ENCODE data around the gene TBC1D22A. TPM values are rescaled to one million over a fixed set of nuclear protein-coding genes. Genes with fewer than 3 reads are reported as not detected.

Gene TBC1D22A
- total RNA-seq, 2 donors from 2014 or later: 31.9 to 43.4 TPM

DNA sequence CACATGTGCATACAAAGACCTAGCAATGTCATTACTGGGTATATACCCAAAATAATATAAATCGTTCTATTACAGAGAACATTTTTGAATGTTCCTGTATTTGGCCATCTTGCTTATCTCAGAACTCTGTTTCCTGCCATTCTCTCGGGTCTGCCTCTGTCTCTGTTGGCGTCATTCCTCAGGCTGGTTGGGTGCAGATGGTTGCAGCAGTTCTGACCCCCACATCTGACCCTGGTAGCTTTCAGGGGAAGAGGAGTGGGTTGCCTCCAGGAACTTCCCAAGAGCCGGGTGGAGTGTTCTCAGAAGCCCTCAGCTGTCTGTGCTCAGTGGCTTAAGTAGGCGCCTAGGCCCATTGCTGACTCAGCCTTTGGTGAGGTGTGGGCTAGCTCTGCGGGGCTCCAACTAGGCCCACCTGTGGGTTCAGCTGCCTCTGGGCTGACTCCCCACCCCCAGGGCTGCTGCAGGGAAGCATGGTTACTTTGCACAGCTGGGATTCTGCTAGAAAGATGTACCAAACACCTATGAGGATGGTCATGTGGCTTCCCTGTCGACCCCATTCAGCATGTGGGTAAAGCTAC, 114.0 kb downstream of the TBC1D22A start:
- Mint-ChIP-seq H3K36me3 (peaks cover 4% of the 10 kb centered on the region), H3K27me3 (no peaks in the 10 kb centered on the region), H3K27ac (no peak overlapping the region), H3K4me1 (ENCODE audit: low read depth in 2 of 2) (peaks cover 32 to 51% of the 10 kb centered on the region in 2 donors), H3K4me3 (no peak overlapping the region), H3K9me3 (no peaks in the 10 kb centered on the region)
- DNase-seq (ENCODE audit: low spot score) (no peak), ATAC-seq (no peak)

DNA sequence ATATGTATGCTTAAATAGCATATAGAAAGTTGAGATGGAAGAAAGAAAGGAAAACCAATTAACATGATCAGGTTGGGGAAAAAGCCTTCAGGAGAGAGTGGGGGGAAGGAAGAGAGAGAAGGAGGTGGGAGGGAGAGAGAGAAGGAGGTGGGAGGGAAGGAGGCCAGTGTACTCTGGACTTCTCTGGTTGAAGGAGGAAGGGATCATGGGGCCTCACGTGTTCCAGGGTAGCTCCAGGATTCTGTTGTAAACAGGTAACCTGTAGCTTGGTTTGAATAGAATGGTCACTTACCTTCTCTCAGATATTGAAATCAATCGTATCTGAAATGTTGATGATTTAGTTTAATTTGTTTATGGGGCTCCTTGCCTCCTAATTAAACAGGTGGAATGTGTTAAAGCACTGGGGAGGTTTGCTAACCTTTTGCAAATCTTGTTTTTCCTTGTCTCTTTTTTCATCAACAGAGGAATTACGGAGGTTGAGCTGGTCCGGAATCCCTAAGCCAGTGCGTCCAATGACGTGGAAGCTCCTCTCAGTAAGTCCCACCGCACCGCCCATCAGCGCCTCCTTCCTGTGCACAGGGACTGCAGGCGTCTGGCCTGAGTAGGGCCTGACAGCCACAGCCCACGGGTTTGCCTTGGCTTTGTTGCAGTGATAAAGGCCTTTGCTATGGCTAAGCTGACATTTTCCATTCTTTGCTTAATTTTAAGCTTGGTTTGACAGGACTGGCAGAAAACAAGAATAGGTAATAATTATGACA, 115.9 kb downstream of the TBC1D22A start:
- ATAC-seq: no peak
- Mint-ChIP-seq H3K4me3 (no peak overlapping the region), H3K27ac (peak overlapping the region in 1 of 2 donors; percentile 82), H3K27me3 (no peaks in the 10 kb centered on the region), H3K36me3 (no peaks in the 10 kb centered on the region), H3K4me1 (ENCODE audit: low read depth in 2 of 2) (peaks cover 28 to 61% of the 10 kb centered on the region in 2 donors), H3K9me3 (no peaks in the 10 kb centered on the region)
- no peak for DNase-seq (ENCODE audit: low spot score)

DNA sequence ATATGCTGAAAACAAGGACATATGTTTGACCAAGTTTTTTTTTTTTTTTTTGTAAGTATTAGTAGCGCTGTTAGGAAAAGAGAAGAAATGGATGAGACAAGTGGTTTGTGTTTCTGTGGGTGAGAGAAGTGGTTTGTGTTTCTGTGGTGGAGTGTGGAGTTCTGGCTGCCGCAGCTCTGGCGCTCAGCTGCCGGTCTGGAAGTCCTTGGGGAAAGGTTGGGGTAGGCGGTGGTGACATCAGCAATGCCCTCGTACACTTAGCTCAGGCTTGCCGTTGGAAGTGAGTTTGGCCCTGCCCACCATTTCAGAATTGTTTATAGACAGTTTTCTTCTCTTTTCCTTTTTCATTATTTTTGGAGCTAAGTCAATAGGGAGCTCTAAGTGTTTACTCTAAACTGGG, 116.6 kb downstream of the TBC1D22A start:
- H3K9me3 Mint-ChIP-seq: no peaks in the 10 kb centered on the region
- peaks cover 32 to 64% of the 10 kb centered on the region in 2 donors for H3K4me1 Mint-ChIP-seq (ENCODE audit: low read depth in 2 of 2)
- ATAC-seq (no peak), DNase-seq (ENCODE audit: low spot score) (no peak)
- no peaks in the 10 kb centered on the region for H3K27me3 Mint-ChIP-seq
- peak overlapping the region in 1 of 2 donors; percentile 17 for H3K27ac Mint-ChIP-seq
- H3K4me3 Mint-ChIP-seq: no peak overlapping the region
- no peaks in the 10 kb centered on the region for H3K36me3 Mint-ChIP-seq

DNA sequence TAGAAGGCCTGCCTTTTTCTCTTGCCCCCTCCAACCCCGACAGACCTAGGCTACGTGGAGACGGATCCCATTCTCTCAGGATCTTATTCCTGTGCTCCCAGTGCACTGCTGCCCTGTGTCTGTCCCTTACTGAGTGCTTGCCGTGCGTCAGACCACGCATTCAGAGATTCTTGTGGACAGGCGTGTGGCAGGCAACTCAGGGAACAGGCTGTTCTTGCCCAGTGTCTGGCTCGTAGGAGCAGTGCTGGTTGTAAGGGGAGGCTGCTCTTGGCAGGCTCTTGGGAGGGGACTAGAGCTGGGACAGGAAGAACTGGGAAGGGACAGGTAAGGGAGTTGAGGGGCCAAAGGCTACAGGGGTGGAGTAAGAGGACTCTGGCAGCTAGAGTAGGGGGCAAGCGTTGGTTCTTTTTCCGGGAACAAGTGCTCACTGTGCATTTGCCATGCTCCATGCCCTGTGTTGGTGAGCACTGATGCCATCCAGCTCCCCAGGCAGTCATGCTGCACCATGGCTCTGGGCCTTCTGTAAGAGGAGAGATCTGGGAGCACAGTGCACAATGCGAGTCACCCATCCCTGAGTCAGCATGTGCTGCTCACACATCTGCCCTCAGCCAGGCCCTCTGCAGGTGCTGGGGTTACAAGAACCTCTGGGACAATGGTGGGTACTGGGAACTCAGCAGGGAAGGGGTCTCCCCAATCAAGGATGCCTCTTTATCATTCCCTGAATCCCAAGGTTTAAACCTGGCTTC, 119.1 kb downstream of the TBC1D22A start:
- DNase-seq (ENCODE audit: low spot score): no peak
- no peak overlapping the region for H3K4me3 Mint-ChIP-seq
- H3K27me3 Mint-ChIP-seq: no peaks in the 10 kb centered on the region
- H3K27ac Mint-ChIP-seq: peak overlapping the region in 1 of 2 donors; percentile 43
- ATAC-seq: no peak
- H3K4me1 Mint-ChIP-seq (ENCODE audit: low read depth in 2 of 2): peaks cover 34 to 58% of the 10 kb centered on the region in 2 donors
- H3K36me3 Mint-ChIP-seq: no peaks in the 10 kb centered on the region
- no peaks in the 10 kb centered on the region for H3K9me3 Mint-ChIP-seq

DNA sequence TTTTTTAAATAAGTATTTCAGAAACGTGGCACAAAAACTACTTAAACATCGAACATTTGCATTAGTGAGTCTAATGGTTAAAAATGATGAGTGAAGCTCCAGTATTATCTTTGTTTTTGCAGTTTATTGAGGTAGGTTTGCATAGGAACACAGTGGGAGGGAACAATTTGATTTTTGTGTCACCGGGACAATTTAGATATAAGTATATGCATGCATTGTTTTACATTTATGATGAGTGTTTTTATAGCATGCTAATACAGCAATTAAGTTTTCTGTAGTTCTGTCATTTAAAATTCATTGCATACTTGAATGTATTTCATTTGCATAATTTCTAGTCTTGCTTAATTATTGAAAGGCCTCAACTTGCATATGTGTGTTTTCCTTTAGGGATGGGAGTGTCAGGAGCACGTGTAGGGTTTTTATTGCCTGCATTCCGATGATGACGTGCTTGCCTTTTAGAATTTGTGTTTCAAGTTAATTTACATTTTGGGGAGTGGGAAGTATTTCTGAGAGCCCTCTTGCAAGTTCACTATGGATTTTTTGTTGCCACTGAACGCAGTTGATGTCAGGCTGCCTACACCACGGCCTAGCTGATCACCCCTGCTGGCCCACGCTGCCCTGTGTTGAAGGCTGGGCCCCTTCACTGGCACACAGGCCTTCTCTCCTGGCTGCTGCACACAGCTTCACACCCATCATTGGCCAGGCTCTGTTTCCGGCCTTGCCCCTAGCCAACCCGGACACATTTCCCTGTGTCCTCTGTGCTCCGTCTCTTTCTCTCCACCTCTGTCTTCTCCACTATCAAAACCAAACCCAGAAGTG, 120.9 kb downstream of the TBC1D22A start:
- Mint-ChIP-seq H3K36me3 (no peaks in the 10 kb centered on the region), H3K9me3 (no peaks in the 10 kb centered on the region), H3K4me1 (ENCODE audit: low read depth in 2 of 2) (peaks cover 28 to 50% of the 10 kb centered on the region in 2 donors), H3K4me3 (no peak overlapping the region), H3K27ac (no peak overlapping the region), H3K27me3 (no peaks in the 10 kb centered on the region)
- DNase-seq (ENCODE audit: low spot score) (no peak), ATAC-seq (no peak)

DNA sequence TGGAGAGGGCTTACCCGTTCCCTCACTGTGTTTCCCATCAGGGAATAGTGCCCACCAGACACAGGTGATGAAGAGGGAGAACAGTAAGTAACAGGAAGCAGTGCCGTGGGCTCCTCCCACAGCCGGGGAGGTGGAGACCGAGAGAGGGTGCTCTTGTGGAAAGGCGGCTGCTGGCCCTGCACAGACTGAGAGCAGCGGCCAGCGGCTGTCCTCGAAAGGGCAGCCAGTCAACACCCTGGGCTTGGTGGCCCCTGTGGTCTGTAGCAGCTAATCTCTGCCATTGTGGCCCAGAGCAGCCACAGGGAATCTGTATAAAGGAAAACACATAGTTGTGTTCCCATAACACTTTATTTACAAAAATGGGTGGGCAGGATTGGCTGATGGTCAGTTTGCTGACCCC, 121.9 kb downstream of the TBC1D22A start:
- H3K4me3 Mint-ChIP-seq: no peak overlapping the region
- H3K4me1 Mint-ChIP-seq (ENCODE audit: low read depth in 2 of 2): peaks cover 19 to 46% of the 10 kb centered on the region in 2 donors
- no peaks in the 10 kb centered on the region for H3K27me3 Mint-ChIP-seq
- no peaks in the 10 kb centered on the region for H3K9me3 Mint-ChIP-seq
- no peaks in the 10 kb centered on the region for H3K36me3 Mint-ChIP-seq
- H3K27ac Mint-ChIP-seq: no peak overlapping the region
- DNase-seq (ENCODE audit: low spot score): no peak
- no peak for ATAC-seq

DNA sequence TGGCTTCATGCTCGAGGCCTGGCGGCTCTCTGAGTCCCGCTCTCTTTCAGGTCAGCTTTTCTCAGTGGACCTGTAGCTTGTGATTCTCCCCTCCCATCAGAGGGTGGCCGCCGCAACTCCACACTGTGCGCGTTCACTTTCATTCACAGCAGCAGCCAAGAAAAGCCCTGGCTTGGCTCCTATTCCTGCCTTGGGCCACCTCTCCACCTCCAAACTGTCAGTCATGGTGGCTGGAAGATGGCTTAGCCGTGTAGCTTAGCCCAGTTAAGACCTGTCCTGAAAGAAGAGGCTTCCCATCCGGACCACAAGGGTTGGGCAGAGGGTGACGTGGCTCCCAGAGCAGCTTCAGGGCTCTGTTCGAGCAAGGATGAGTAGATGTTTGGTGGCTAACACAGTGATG, 125.5 kb downstream of the TBC1D22A start:
- Mint-ChIP-seq H3K36me3 (no peaks in the 10 kb centered on the region), H3K27me3 (no peaks in the 10 kb centered on the region), H3K4me3 (no peak overlapping the region), H3K9me3 (no peaks in the 10 kb centered on the region), H3K27ac (no peak overlapping the region), H3K4me1 (ENCODE audit: low read depth in 2 of 2) (peaks cover 6 to 20% of the 10 kb centered on the region in 2 donors)
- ATAC-seq (no peak), DNase-seq (ENCODE audit: low spot score) (no peak)

DNA sequence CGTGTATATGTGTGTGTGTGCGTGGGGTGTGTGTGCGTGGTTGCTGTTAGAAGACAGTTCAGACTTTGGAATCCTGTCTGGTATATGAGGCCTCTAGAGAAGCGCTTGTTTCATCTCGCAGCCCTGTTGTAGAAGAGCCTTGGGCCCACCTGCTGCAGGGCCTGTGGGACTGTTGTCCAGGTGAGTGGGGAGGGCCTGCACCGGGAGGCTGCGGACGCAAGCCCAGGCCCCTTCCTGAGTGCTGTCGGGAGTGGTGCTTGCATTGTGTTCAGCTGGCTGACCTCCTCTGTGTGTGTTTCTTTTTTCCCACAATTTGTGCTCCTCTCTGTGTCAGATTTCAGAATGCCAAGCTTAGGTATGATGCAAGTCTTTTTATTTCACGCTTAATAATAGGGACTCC, 128.4 kb downstream of the TBC1D22A start:
- peaks cover 8% of the 10 kb centered on the region for H3K36me3 Mint-ChIP-seq
- no peak for DNase-seq (ENCODE audit: low spot score)
- no peak for ATAC-seq
- no peak overlapping the region for H3K27ac Mint-ChIP-seq
- no peak overlapping the region for H3K4me3 Mint-ChIP-seq
- no peaks in the 10 kb centered on the region for H3K27me3 Mint-ChIP-seq
- H3K9me3 Mint-ChIP-seq: no peaks in the 10 kb centered on the region
- peaks cover 8 to 14% of the 10 kb centered on the region in 2 donors for H3K4me1 Mint-ChIP-seq (ENCODE audit: low read depth in 2 of 2)

DNA sequence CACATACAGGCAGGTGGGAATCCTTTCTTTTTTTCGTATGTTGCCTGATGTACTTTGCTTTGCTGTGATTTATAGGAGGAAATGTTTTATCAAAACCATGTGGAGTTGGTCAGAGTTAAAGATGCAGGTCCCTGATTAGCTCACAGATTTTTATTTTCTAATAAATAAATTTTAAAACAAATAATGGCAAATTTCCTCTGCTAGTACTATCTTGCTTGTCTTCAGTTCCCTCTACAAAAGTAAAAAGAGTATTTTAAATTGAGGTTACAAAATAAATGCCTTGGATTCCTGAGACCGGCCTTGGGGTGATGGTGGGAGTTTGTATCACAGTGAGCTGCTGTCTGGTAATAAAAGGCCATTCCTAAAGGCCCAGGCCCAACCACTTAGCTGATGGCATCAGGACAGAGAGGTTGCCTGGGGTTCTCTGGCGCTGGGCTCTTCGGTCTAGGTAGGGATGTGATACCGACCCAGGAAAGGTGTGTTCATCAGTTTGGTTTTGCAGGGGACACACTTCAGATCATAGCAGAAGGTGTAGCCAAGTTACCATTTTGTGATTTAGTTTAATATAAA, 129.0 kb downstream of the TBC1D22A start:
- peaks cover 15% of the 10 kb centered on the region for H3K36me3 Mint-ChIP-seq
- no peaks in the 10 kb centered on the region for H3K9me3 Mint-ChIP-seq
- DNase-seq (ENCODE audit: low spot score): peak; percentile 5
- H3K27ac Mint-ChIP-seq: no peak overlapping the region
- H3K27me3 Mint-ChIP-seq: no peaks in the 10 kb centered on the region
- H3K4me3 Mint-ChIP-seq: no peak overlapping the region
- ATAC-seq: no peak
- peaks cover 14 to 20% of the 10 kb centered on the region in 2 donors for H3K4me1 Mint-ChIP-seq (ENCODE audit: low read depth in 2 of 2)

DNA sequence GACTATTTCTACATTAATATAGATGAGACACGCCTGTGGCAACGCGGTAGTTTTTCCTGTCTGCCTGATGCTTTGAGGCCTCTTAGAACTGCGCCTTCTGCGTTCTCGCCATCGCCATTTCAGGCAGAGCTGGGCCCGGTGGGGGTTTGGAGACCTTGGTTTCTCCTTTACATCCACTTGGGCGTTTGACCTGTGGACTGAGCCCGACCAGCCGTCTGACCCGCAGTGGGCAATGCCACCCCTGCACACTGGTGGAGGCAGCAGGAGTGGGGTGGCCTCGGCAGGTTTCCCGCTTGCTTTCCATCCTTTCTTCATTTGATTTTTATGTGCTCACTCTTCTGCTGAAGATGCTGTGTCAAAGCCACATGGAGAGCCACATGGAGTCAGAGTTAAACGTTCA, 130.4 kb downstream of the TBC1D22A start:
- no peak overlapping the region for H3K27ac Mint-ChIP-seq
- H3K27me3 Mint-ChIP-seq: no peaks in the 10 kb centered on the region
- peaks cover 20% of the 10 kb centered on the region for H3K36me3 Mint-ChIP-seq
- H3K4me3 Mint-ChIP-seq: no peak overlapping the region
- DNase-seq (ENCODE audit: low spot score): no peak
- H3K9me3 Mint-ChIP-seq: no peaks in the 10 kb centered on the region
- ATAC-seq: no peak
- H3K4me1 Mint-ChIP-seq (ENCODE audit: low read depth in 2 of 2): peaks cover 21 to 22% of the 10 kb centered on the region in 2 donors

DNA sequence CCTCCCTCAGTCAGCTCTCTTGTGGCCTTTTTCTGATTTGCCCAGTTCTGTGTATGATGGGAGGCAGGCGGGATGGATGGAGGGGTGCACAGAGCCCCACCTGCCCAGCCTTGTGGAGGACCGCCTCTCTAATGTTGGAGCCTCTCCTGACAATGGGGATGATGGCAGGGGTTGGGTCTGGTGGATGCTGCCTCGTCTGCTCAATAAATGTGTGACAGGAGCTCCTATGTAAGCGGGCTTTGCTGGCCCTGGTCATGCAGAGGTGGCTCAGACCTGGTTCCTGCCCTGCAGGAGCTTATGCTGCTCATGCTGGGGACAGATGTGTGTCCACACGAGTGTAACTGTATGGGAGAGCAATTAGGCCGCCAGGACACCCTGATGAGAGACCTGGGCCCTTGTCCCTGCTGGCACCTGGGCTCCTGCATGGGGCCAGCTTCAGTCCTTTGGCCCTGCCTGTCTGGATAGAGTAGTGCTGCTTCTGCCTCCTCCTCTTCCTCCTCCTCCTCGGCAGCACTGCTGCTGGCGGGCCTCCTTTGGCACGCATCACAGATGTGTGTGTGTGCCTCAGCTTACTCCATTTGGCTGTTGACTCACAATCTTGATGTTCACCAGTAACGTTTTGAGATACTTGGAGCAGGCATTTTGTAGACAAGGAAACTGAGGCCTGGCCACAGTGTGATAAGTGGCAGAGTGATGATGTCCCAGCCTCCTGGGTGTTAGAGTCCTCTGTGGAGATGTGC, 131.0 kb downstream of the TBC1D22A start:
- no peak for DNase-seq (ENCODE audit: low spot score)
- Mint-ChIP-seq H3K36me3 (peaks cover 20% of the 10 kb centered on the region), H3K27me3 (no peaks in the 10 kb centered on the region), H3K4me3 (no peak overlapping the region), H3K4me1 (ENCODE audit: low read depth in 2 of 2) (peaks cover 21 to 22% of the 10 kb centered on the region in 2 donors), H3K27ac (no peak overlapping the region), H3K9me3 (no peaks in the 10 kb centered on the region)
- ATAC-seq: no peak

DNA sequence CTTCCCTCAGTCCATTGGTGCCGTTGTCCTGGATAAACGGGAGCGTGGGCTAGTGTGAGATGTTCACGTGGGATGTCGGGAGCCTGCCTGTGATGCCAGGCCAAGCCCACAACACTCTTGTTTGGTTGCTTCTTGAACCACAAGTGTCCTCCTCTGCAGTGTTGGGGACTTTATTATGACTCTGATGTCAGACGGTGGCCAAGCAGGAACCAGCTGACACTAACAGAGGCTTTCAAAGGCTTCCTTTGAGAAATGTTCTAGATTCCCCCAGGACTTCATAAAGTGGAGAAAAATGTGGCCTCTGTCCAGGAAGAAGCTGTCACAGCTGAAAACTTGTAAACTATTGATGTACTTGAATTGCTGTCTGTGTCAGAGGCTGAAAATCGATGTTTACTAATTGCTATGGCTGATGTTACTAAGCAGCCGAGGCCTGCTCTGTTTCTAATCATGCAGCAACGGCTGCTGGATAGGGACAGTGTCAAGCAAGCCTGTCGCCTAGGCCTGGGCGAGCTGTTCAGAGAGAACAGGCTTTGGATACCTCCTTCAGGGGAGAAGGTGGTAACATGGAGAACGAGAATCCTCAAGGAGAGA, 131.7 kb downstream of the TBC1D22A start:
- Mint-ChIP-seq H3K36me3 (peaks cover 20% of the 10 kb centered on the region), H3K4me1 (ENCODE audit: low read depth in 2 of 2) (peaks cover 21 to 25% of the 10 kb centered on the region in 2 donors), H3K4me3 (no peak overlapping the region), H3K9me3 (no peaks in the 10 kb centered on the region), H3K27me3 (no peaks in the 10 kb centered on the region), H3K27ac (no peak overlapping the region)
- ATAC-seq: no peak
- no peak for DNase-seq (ENCODE audit: low spot score)
